Astrocyte (in vitro differentiated cells and primary cell): Measurements from ENCODE around the gene MDFIC. TPM values are rescaled to one million over a fixed set of nuclear protein-coding genes. Genes with fewer than 3 reads are reported as not detected.

Experiments used
- DNase-seq: peaks from one replicate; pipeline ENCODE4 v3.0.0-alpha.2; 2010; ENCODE audit warnings: low read depth
- FAIRE-seq: peaks from 2 replicates; lab custom pipeline; 2011; peaks lifted over from hg19 to GRCh38; lab: Jason Lieb, UNC
- H2AFZ ChIP-seq: 2 replicates; pipeline ENCODE4 v1.6.0; 2012; ENCODE audit warnings: low read depth, low read length, inconsistent platforms
- H3K27ac ChIP-seq: 2 replicates; pipeline ENCODE4 v1.5.1; 2011; ENCODE audit warnings: low read depth, low read length, inconsistent platforms
- H3K27me3 ChIP-seq: 2 replicates; pipeline ENCODE4 v1.6.0; 2011; ENCODE audit warnings: low read length, inconsistent platforms; ENCODE audit not compliant: insufficient read depth
- H3K36me3 ChIP-seq: 2 replicates; pipeline ENCODE4 v1.5.1; 2011; ENCODE audit warnings: low read length, inconsistent platforms; ENCODE audit not compliant: insufficient read depth
- H3K4me1 ChIP-seq: 2 replicates; pipeline ENCODE4 v1.5.1; 2011; ENCODE audit warnings: low read length, inconsistent platforms; ENCODE audit not compliant: insufficient read depth
- H3K4me2 ChIP-seq: 2 replicates; pipeline ENCODE4 v1.6.0; 2012; ENCODE audit warnings: low read length, inconsistent platforms
- H3K4me3 ChIP-seq: 2 replicates; pipeline ENCODE4 v1.5.1; 2011; ENCODE audit warnings: low read depth, mild to moderate bottlenecking, low read length, inconsistent platforms; ENCODE audit not compliant: insufficient read depth
- H3K79me2 ChIP-seq: 2 replicates; pipeline ENCODE4 v1.6.0; 2012; ENCODE audit warnings: mild to moderate bottlenecking, low read length, inconsistent platforms; ENCODE audit not compliant: insufficient read depth
- H3K9ac ChIP-seq: 2 replicates; pipeline ENCODE4 v1.6.0; 2012; ENCODE audit warnings: mild to moderate bottlenecking, low read length, inconsistent platforms
- H3K9me3 ChIP-seq: 2 replicates; pipeline ENCODE4 v1.5.1; 2012; ENCODE audit warnings: low read depth, mild to moderate bottlenecking, low read length, inconsistent platforms; ENCODE audit not compliant: insufficient read depth
- H4K20me1 ChIP-seq: 2 replicates; pipeline ENCODE4 v1.6.0; 2012; ENCODE audit warnings: low read length, inconsistent platforms; ENCODE audit not compliant: insufficient read depth
- H3K27ac Mint-ChIP-seq: one replicate; pipeline ENCODE4 v1.8.0; 2021; ENCODE audit warnings: mild to moderate bottlenecking, mixed read lengths; ENCODE audit not compliant: unreplicated experiment
- H3K27me3 Mint-ChIP-seq: one replicate; pipeline ENCODE4 v1.8.0; 2021; ENCODE audit warnings: low read depth, mixed read lengths; ENCODE audit not compliant: unreplicated experiment
- H3K36me3 Mint-ChIP-seq: one replicate; pipeline ENCODE4 v1.8.0; 2021; ENCODE audit warnings: low read depth, mixed read lengths; ENCODE audit not compliant: unreplicated experiment
- H3K4me1 Mint-ChIP-seq: one replicate; pipeline ENCODE4 v1.8.0; 2021; ENCODE audit warnings: low read depth, mixed read lengths; ENCODE audit not compliant: unreplicated experiment
- H3K4me3 Mint-ChIP-seq: one replicate; pipeline ENCODE4 v1.8.0; 2021; ENCODE audit warnings: mild to moderate bottlenecking, moderate library complexity, mixed read lengths; ENCODE audit not compliant: unreplicated experiment
- H3K9me3 Mint-ChIP-seq: one replicate; pipeline ENCODE4 v1.8.0; 2021; ENCODE audit warnings: mild to moderate bottlenecking, mixed read lengths; ENCODE audit not compliant: unreplicated experiment
- CTCF ChIP-seq: IDR thresholded peaks from 2 replicates; pipeline ENCODE4 v1.5.1; 2011; ENCODE audit warnings: low read depth, mild to moderate bottlenecking, inconsistent platforms, low read length, moderate library complexity; ENCODE audit not compliant: insufficient read depth
- EZH2 ChIP-seq: IDR thresholded peaks from 2 replicates; pipeline ENCODE4 v1.6.1; 2012; ENCODE audit warnings: mild to moderate bottlenecking, low read length, inconsistent platforms; ENCODE audit not compliant: insufficient read depth
- total RNA-seq: library from RNA; stranded (reverse); gene quantifications from 2 replicates; pipeline ENCODE4 v1.2.1, GENCODE V29; 2021

Gene MDFIC
- total RNA-seq, 1 donor from 2014 or later = 20.3 TPM

- Histone ChIP-seq H3K36me3 (no peaks in the 10 kb centered on the region), H3K27ac (no peak overlapping the region), H3K9ac (no peak overlapping the region), H3K79me2 (no peaks in the 10 kb centered on the region), H2AFZ (no peak overlapping the region), H3K27me3 (no peaks in the 10 kb centered on the region), H3K9me3 (no peaks in the 10 kb centered on the region), H3K4me3 (no peak overlapping the region), H4K20me1 (no peaks in the 10 kb centered on the region), H3K4me1 (no peaks in the 10 kb centered on the region), H3K4me2 (no peak overlapping the region)
- Mint-ChIP-seq H3K4me3 (no peak overlapping the region), H3K27ac (no peak overlapping the region), H3K9me3 (no peaks in the 10 kb centered on the region), H3K27me3 (no peaks in the 10 kb centered on the region), H3K36me3 (no peaks in the 10 kb centered on the region), H3K4me1 (peaks cover 2% of the 10 kb centered on the region)
- DNase-seq (no peak), FAIRE-seq (no peak)
- TF ChIP-seq EZH2 (no peak), CTCF (no peak)
These were observed 115.4 kb downstream of the MDFIC start for GRCh38 chr7:115037128-115037802.

- Histone ChIP-seq H3K4me1 (no peaks in the 10 kb centered on the region), H3K27ac (no peak overlapping the region), H3K4me3 (no peak overlapping the region), H3K27me3 (no peaks in the 10 kb centered on the region), H2AFZ (no peak overlapping the region), H3K9ac (no peak overlapping the region), H3K4me2 (no peak overlapping the region), H3K79me2 (no peaks in the 10 kb centered on the region), H3K36me3 (no peaks in the 10 kb centered on the region), H4K20me1 (no peaks in the 10 kb centered on the region), H3K9me3 (no peaks in the 10 kb centered on the region)
- DNase-seq = no peak
- Mint-ChIP-seq H3K27ac (no peak overlapping the region), H3K27me3 (no peaks in the 10 kb centered on the region), H3K4me1 (peaks cover 2% of the 10 kb centered on the region), H3K36me3 (no peaks in the 10 kb centered on the region), H3K4me3 (no peak overlapping the region), H3K9me3 (no peaks in the 10 kb centered on the region)
- FAIRE-seq = no peak
- TF ChIP-seq CTCF (no peak), EZH2 (no peak)
These were observed 116.3 kb downstream of the MDFIC start for GRCh38 chr7:115038158-115038557.

GRCh38 chr7:115040057-115040456 is 118.2 kb downstream of the MDFIC start:
- H4K20me1 ChIP-seq = no peaks in the 10 kb centered on the region
- FAIRE-seq (no peak), DNase-seq (no peak)
- H3K4me3 ChIP-seq = no peak overlapping the region
- H3K36me3 Mint-ChIP-seq = no peaks in the 10 kb centered on the region
- no peaks in the 10 kb centered on the region for H3K36me3 ChIP-seq
- no peaks in the 10 kb centered on the region for H3K27me3 ChIP-seq
- no peaks in the 10 kb centered on the region for H3K4me1 ChIP-seq
- no peak overlapping the region for H3K4me2 ChIP-seq
- H3K27ac Mint-ChIP-seq = no peak overlapping the region
- no peak overlapping the region for H2AFZ ChIP-seq
- H3K9ac ChIP-seq = no peak overlapping the region
- peaks cover 2% of the 10 kb centered on the region for H3K4me1 Mint-ChIP-seq
- H3K79me2 ChIP-seq = no peaks in the 10 kb centered on the region
- H3K9me3 Mint-ChIP-seq = no peaks in the 10 kb centered on the region
- no peaks in the 10 kb centered on the region for H3K9me3 ChIP-seq
- no peaks in the 10 kb centered on the region for H3K27me3 Mint-ChIP-seq
- H3K4me3 Mint-ChIP-seq = no peak overlapping the region
- H3K27ac ChIP-seq = no peak overlapping the region
- TF ChIP-seq CTCF (no peak), EZH2 (no peak)
